ENCODE measurements around the gene VPS4A. TPM values are rescaled to one million over a fixed set of nuclear protein-coding genes. Genes with fewer than 3 reads are reported as not detected.

VPS4A gene
- total and polyA plus RNA-seq, 4 donors: 13.3 to 15.7 (median 14.5) TPM

DNA sequence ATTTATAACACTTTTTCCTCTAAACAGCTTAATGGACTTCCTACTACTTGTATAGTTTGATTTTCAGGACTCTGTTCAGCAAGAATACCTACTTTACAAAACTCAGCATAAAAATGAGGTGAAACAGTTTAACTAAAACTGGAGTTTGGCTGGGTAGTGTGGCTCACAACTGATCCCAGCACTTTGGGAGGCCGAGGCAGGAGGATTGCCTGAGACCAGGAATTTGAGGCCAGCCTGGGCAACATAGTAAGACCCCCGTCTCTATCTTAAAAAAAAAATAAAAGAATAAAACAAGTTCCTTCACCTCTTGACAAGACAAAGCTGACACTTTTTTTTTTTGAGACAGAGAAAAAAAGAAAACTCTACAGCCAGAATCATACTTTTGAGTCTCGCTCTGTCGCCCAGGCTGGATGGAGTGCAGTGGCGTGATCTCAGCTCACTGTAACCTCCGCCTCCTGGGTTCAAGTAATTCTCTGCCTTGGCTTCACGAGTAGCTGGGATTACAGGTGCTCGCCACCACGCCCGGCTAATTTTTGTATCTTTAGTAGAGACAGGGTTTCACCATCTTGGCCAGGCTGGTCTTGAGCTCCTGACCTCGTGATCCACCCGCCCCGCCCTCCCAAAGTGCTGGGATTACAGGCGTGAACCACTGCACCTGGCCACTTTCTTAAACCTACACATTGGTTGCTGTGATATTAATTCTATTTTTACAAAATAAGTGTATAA is 16.6 kb downstream of the VPS4A start:
- H3K36me3 ChIP-seq (ENCODE audit: control insufficient read depth in 4 of 4, insufficient read depth in 3 of 4, low read depth in 1 of 4, low read length in 3 of 4): peaks cover 0 to 19% (median 5%) of the 10 kb centered on the region in 4 donors
- H3K27me3 ChIP-seq (ENCODE audit: control insufficient read depth in 4 of 4, insufficient read depth in 4 of 4, low read length in 3 of 4): no peaks in the 10 kb centered on the region
- 91% methylated on average over 14 of the region's 14 CpGs for WGBS
- TF ChIP-seq, protein P1, sequence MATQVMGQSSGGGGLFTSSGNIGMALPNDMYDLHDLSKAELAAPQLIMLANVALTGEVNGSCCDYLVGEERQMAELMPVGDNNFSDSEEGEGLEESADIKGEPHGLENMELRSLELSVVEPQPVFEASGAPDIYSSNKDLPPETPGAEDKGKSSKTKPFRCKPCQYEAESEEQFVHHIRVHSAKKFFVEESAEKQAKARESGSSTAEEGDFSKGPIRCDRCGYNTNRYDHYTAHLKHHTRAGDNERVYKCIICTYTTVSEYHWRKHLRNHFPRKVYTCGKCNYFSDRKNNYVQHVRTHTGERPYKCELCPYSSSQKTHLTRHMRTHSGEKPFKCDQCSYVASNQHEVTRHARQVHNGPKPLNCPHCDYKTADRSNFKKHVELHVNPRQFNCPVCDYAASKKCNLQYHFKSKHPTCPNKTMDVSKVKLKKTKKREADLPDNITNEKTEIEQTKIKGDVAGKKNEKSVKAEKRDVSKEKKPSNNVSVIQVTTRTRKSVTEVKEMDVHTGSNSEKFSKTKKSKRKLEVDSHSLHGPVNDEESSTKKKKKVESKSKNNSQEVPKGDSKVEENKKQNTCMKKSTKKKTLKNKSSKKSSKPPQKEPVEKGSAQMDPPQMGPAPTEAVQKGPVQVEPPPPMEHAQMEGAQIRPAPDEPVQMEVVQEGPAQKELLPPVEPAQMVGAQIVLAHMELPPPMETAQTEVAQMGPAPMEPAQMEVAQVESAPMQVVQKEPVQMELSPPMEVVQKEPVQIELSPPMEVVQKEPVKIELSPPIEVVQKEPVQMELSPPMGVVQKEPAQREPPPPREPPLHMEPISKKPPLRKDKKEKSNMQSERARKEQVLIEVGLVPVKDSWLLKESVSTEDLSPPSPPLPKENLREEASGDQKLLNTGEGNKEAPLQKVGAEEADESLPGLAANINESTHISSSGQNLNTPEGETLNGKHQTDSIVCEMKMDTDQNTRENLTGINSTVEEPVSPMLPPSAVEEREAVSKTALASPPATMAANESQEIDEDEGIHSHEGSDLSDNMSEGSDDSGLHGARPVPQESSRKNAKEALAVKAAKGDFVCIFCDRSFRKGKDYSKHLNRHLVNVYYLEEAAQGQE (IDR thresholded peaks at IDR 0.05): no peak
- TF ChIP-seq FOXA2 (IDR thresholded peaks at IDR 0.05) (no peak), RXRA (IDR thresholded peaks at IDR 0.05) (no peak), YY1 (IDR thresholded peaks at IDR 0.05) (no peak), HNF4A (conservative IDR thresholded peaks at IDR 0.05) (no peak), TAF1 (conservative IDR thresholded peaks at IDR 0.05) (no peak), GABPA (IDR thresholded peaks at IDR 0.05 in 1 of 2, conservative IDR thresholded peaks at IDR 0.05 in 1 of 2) (no peak), SP1 (IDR thresholded peaks at IDR 0.05) (no peak), EGR1 (IDR thresholded peaks at IDR 0.05; ENCODE audit: low read depth in 2 of 2) (no peak), NR2F2 (IDR thresholded peaks at IDR 0.05) (no peak), RAD21 (IDR thresholded peaks at IDR 0.05) (no peak), HNF4G (IDR thresholded peaks at IDR 0.05) (no peak), FOXA1 (IDR thresholded peaks at IDR 0.05) (no peak)
- TF ChIP-seq, protein P2, sequence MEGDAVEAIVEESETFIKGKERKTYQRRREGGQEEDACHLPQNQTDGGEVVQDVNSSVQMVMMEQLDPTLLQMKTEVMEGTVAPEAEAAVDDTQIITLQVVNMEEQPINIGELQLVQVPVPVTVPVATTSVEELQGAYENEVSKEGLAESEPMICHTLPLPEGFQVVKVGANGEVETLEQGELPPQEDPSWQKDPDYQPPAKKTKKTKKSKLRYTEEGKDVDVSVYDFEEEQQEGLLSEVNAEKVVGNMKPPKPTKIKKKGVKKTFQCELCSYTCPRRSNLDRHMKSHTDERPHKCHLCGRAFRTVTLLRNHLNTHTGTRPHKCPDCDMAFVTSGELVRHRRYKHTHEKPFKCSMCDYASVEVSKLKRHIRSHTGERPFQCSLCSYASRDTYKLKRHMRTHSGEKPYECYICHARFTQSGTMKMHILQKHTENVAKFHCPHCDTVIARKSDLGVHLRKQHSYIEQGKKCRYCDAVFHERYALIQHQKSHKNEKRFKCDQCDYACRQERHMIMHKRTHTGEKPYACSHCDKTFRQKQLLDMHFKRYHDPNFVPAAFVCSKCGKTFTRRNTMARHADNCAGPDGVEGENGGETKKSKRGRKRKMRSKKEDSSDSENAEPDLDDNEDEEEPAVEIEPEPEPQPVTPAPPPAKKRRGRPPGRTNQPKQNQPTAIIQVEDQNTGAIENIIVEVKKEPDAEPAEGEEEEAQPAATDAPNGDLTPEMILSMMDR (IDR thresholded peaks at IDR 0.05; ENCODE audit: low read depth, low read length, missing input control): no peak
- TF ChIP-seq, protein P3, sequence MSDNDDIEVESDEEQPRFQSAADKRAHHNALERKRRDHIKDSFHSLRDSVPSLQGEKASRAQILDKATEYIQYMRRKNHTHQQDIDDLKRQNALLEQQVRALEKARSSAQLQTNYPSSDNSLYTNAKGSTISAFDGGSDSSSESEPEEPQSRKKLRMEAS (IDR thresholded peaks at IDR 0.05): no peak
- TF ChIP-seq, protein P4, sequence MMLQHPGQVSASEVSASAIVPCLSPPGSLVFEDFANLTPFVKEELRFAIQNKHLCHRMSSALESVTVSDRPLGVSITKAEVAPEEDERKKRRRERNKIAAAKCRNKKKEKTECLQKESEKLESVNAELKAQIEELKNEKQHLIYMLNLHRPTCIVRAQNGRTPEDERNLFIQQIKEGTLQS (IDR thresholded peaks at IDR 0.05): no peak
- TF ChIP-seq, protein P5, sequence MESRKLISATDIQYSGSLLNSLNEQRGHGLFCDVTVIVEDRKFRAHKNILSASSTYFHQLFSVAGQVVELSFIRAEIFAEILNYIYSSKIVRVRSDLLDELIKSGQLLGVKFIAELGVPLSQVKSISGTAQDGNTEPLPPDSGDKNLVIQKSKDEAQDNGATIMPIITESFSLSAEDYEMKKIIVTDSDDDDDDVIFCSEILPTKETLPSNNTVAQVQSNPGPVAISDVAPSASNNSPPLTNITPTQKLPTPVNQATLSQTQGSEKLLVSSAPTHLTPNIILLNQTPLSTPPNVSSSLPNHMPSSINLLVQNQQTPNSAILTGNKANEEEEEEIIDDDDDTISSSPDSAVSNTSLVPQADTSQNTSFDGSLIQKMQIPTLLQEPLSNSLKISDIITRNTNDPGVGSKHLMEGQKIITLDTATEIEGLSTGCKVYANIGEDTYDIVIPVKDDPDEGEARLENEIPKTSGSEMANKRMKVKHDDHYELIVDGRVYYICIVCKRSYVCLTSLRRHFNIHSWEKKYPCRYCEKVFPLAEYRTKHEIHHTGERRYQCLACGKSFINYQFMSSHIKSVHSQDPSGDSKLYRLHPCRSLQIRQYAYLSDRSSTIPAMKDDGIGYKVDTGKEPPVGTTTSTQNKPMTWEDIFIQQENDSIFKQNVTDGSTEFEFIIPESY (IDR thresholded peaks at IDR 0.05): no peak
- peak overlapping the region in 1 of 2 donors; percentile 24 for H3K9ac ChIP-seq (ENCODE audit: low read depth in 1 of 2, low read length in 2 of 2)
- H3K4me3 ChIP-seq (ENCODE audit: low read depth in 1 of 3, low read length in 3 of 3): no peak overlapping the region
- peak overlapping the region; percentile 52 to 87 for H3K27ac ChIP-seq (ENCODE audit: low read depth in 1 of 2, low read length in 2 of 2)
- no peaks in the 10 kb centered on the region for H3K9me3 ChIP-seq (ENCODE audit: control insufficient read depth in 4 of 4, low read length in 3 of 4)
- no peak for DNase-seq (ENCODE audit: low spot score)
- peaks cover 22 to 74% (median 60%) of the 10 kb centered on the region in 4 donors for H3K4me1 ChIP-seq (ENCODE audit: control insufficient read depth in 4 of 4, insufficient read depth in 4 of 4, low read length in 3 of 4)

All from liver (tissue), 9 donors.